IMR-90 (cell line): Measurements from ENCODE around the gene PPIL3.

ENCODE experiments used
- CEBPB ChIP-seq: IDR thresholded peaks from 2 replicates; pipeline ENCODE4 v1.6.1; 2012; ENCODE audit warnings: low read depth, low read length, improper control_type of control experiment
- CHD1 ChIP-seq: IDR thresholded peaks from 2 replicates; pipeline ENCODE4 v1.6.1; 2012; ENCODE audit warnings: low read depth, low read length, improper control_type of control experiment
- POLR2A ChIP-seq: IDR thresholded peaks from 2 replicates; pipeline ENCODE4 v1.6.1; 2012; ENCODE audit warnings: mild to moderate bottlenecking, low read depth, low read length
- USF2 ChIP-seq: fragments of 150-350 bp; IDR thresholded peaks from 2 replicates; pipeline ENCODE4 v1.6.1; 2017; ENCODE audit warnings: mild to moderate bottlenecking, antibody characterized with exemption, low read length, low read depth
- TF ChIP-seq, protein P1 (sequence below): conservative IDR thresholded peaks from 2 replicates; pipeline ENCODE4 v1.5.1; 2012; ENCODE audit warnings: mild to moderate bottlenecking, low read depth, low read length, improper control_type of control experiment

DNA sequence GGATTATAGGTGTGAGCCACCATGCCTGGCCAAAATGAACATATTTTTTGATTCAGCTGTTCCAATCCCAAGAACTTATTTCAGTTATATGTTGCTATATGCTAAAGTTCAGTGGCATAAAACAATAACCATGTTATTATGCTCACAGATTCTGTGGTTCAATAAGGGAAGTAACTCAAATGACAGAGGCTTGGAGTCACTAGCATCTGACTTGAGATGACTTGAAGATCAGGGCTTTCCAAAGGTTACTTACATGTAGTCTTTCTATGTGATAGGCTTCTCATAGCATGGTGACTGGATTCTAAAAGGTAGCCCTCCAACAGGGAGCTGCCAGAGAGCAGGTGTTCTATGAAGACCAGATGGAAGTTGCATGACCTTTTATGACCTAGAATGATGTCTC is 41.6 kb downstream of the PPIL3 start:
- TF ChIP-seq, protein P1, sequence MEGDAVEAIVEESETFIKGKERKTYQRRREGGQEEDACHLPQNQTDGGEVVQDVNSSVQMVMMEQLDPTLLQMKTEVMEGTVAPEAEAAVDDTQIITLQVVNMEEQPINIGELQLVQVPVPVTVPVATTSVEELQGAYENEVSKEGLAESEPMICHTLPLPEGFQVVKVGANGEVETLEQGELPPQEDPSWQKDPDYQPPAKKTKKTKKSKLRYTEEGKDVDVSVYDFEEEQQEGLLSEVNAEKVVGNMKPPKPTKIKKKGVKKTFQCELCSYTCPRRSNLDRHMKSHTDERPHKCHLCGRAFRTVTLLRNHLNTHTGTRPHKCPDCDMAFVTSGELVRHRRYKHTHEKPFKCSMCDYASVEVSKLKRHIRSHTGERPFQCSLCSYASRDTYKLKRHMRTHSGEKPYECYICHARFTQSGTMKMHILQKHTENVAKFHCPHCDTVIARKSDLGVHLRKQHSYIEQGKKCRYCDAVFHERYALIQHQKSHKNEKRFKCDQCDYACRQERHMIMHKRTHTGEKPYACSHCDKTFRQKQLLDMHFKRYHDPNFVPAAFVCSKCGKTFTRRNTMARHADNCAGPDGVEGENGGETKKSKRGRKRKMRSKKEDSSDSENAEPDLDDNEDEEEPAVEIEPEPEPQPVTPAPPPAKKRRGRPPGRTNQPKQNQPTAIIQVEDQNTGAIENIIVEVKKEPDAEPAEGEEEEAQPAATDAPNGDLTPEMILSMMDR = no peak
- no peak for TF ChIP-seq CEBPB
- no peak for TF ChIP-seq CHD1
- no peak for TF ChIP-seq USF2
- TF ChIP-seq POLR2A = no peak
